Dermis blood vessel endothelial cell (primary cell): ENCODE data around the gene SPSB1. TPM values are rescaled to one million over a fixed set of nuclear protein-coding genes. Genes with fewer than 3 reads are reported as not detected.

Source experiments
- DNase-seq: peaks from one replicate; pipeline ENCODE4 v3.0.0; 2010
- total RNA-seq: library from RNA; depleted of rRNA; stranded (reverse); fragments of >200 nt; gene quantifications from 2 replicates; pipeline ENCODE4 v1.2.3, GENCODE V29; 2014

Gene SPSB1
- total RNA-seq, 1 donor from 2014 or later: 19.6 TPM

- no peak for DNase-seq
Measured at GRCh38 chr1:9346566-9346965, 53.9 kb downstream of the SPSB1 start.

- DNase-seq: no peak
Measured at GRCh38 chr1:9347095-9347850, 54.6 kb downstream of the SPSB1 start.

- no peak for DNase-seq
Measured at GRCh38 chr1:9349331-9349851, 56.7 kb downstream of the SPSB1 start.

GRCh38 chr1:9350013-9350908, 57.6 kb downstream of the SPSB1 start:
- DNase-seq: no peak

GRCh38 chr1:9350960-9351359, 58.3 kb downstream of the SPSB1 start:
- no peak for DNase-seq

- no peak for DNase-seq
Measured at GRCh38 chr1:9351654-9352271, 59.1 kb downstream of the SPSB1 start.

- DNase-seq: no peak
Measured at GRCh38 chr1:9352377-9353134, 59.9 kb downstream of the SPSB1 start.

- no peak for DNase-seq
Measured at GRCh38 chr1:9355503-9355902, 62.8 kb downstream of the SPSB1 start.

GRCh38 chr1:9356021-9356420, 63.3 kb downstream of the SPSB1 start:
- no peak for DNase-seq

- DNase-seq: no peak
Measured at GRCh38 chr1:9356829-9357466, 64.3 kb downstream of the SPSB1 start.

GRCh38 chr1:9357958-9358357, 65.3 kb downstream of the SPSB1 start:
- DNase-seq: no peak

- DNase-seq: no peak
Measured at GRCh38 chr1:9360371-9361064, 67.8 kb downstream of the SPSB1 start.

- DNase-seq: no peak
Measured at GRCh38 chr1:9361630-9362260, 69.1 kb downstream of the SPSB1 start.

- no peak for DNase-seq
Measured at GRCh38 chr1:9362488-9362887, 69.8 kb downstream of the SPSB1 start.

- no peak for DNase-seq
Measured at GRCh38 chr1:9363061-9363471, 70.4 kb downstream of the SPSB1 start.

GRCh38 chr1:9366298-9366697, 73.6 kb downstream of the SPSB1 start:
- DNase-seq: no peak

GRCh38 chr1:9366943-9367780, 74.5 kb downstream of the SPSB1 start:
- no peak for DNase-seq

- no peak for DNase-seq
Measured at GRCh38 chr1:9367806-9368205, 75.1 kb downstream of the SPSB1 start.

- no peak for DNase-seq
Measured at GRCh38 chr1:9368356-9368755, 75.7 kb downstream of the SPSB1 start.
